Fibroblast of villous mesenchyme (primary cell): ENCODE data around the gene MAGEE1. TPM values are rescaled to one million over a fixed set of nuclear protein-coding genes. Genes with fewer than 3 reads are reported as not detected.
A peak's percentile ranks its signal among the peaks of the same experiment; 100 is the strongest.

Experiments used
- DNase-seq: peaks from one replicate; pipeline ENCODE4 v3.0.0-alpha.2; 2010; ENCODE audit warnings: low read depth
- H3K4me3 ChIP-seq: 2 replicates; pipeline ENCODE4 v1.5.1; 2011; ENCODE audit warnings: low read depth, mild to moderate bottlenecking, low read length
- total RNA-seq: library from RNA; depleted of rRNA; stranded (reverse); fragments of >200 nt; gene quantifications from 2 replicates; pipeline ENCODE4 v1.2.3, GENCODE V29; 2012
- TF ChIP-seq, protein P1 (sequence below): IDR thresholded peaks from 2 replicates; pipeline ENCODE4 v1.5.1; 2012; ENCODE audit warnings: low read depth, mild to moderate bottlenecking, low read length; ENCODE audit not compliant: insufficient read depth

The MAGEE1 gene, protein sequence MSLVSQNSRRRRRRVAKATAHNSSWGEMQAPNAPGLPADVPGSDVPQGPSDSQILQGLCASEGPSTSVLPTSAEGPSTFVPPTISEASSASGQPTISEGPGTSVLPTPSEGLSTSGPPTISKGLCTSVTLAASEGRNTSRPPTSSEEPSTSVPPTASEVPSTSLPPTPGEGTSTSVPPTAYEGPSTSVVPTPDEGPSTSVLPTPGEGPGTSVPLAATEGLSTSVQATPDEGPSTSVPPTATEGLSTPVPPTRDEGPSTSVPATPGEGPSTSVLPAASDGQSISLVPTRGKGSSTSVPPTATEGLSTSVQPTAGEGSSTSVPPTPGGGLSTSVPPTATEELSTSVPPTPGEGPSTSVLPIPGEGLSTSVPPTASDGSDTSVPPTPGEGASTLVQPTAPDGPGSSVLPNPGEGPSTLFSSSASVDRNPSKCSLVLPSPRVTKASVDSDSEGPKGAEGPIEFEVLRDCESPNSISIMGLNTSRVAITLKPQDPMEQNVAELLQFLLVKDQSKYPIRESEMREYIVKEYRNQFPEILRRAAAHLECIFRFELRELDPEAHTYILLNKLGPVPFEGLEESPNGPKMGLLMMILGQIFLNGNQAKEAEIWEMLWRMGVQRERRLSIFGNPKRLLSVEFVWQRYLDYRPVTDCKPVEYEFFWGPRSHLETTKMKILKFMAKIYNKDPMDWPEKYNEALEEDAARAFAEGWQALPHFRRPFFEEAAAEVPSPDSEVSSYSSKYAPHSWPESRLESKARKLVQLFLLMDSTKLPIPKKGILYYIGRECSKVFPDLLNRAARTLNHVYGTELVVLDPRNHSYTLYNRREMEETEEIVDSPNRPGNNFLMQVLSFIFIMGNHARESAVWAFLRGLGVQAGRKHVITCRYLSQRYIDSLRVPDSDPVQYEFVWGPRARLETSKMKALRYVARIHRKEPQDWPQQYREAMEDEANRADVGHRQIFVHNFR
- total RNA-seq = 0.64 and 1.7 TPM in 2 replicates

DNA sequence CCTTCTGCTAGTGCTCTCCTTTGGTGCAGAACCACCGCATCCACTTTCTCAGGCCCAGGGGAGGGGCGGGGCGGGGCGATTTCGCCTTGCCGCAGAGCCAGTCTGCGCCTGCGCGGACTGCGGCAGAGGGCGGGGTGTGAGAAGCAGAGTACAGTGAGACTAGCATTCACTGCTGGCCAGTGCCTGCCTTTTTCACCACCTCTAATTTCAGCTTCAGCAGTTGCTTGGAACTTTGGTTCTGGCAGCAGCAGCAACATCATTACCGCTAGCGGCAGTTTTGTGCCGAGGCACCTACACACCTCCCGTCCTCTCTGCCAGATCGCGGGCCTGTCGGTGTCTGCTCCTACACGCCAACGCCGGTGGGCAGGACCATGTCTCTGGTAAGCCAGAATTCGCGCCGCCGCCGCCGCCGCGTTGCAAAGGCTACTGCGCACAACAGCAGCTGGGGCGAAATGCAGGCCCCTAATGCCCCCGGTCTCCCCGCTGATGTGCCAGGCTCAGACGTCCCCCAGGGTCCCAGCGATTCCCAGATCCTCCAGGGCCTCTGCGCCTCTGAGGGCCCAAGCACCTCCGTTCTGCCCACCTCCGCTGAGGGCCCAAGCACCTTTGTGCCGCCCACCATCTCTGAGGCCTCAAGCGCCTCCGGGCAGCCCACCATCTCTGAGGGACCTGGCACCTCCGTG lies at the start of gene MAGEE1:
TSS of gene MAGEE1 (plus strand) at position 151 of the 683 bp plus-strand sequence. CDS start at position 372, 221 bp downstream.
- peak; percentile 33 for DNase-seq
- TF ChIP-seq, protein P1, sequence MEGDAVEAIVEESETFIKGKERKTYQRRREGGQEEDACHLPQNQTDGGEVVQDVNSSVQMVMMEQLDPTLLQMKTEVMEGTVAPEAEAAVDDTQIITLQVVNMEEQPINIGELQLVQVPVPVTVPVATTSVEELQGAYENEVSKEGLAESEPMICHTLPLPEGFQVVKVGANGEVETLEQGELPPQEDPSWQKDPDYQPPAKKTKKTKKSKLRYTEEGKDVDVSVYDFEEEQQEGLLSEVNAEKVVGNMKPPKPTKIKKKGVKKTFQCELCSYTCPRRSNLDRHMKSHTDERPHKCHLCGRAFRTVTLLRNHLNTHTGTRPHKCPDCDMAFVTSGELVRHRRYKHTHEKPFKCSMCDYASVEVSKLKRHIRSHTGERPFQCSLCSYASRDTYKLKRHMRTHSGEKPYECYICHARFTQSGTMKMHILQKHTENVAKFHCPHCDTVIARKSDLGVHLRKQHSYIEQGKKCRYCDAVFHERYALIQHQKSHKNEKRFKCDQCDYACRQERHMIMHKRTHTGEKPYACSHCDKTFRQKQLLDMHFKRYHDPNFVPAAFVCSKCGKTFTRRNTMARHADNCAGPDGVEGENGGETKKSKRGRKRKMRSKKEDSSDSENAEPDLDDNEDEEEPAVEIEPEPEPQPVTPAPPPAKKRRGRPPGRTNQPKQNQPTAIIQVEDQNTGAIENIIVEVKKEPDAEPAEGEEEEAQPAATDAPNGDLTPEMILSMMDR = no peak
- peak within 1 kb of the TSS; percentile 51 for H3K4me3 ChIP-seq

DNA sequence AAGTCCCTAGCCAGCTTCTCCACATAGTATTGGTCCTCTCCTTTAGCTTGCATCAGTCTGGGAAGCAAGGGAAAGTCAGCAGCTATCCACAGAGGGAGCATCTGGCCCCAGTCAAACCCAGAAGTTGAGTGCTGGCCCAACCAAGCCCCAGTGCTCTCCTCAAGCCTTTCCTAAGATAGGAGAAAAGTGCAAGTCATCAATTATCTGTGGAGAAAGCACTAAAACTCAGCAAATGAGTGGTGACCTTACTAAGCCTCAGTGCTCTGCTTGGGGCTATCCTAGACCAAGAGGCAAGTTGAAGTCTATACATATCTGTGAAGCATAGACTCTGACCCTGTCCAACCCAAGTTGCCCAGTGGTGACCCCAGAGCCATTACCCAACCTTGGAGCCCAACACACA lies 28.5 kb upstream of the MAGEE1 start:
- TF ChIP-seq, protein P1 = no peak
- no peak for DNase-seq
- H3K4me3 ChIP-seq = no peak overlapping the region

DNA sequence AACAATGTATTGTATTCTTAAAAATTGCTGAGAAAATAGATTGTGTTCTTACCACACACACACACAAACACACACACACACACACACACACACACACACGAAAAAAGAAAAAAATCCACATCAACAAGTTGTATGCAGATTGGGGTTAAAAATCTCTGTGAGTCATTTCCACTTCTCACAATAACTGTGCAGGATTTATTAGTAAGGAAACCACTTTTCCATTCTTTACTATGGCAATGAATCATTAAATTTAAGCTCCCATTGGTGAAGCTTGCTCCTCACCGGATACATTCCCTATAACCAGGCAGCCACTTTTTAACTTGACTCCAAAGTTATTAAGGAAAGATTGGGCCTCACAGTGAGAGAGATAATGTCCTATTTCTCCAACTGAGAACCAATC lies 19.7 kb upstream of the MAGEE1 start:
- TF ChIP-seq, protein P1 = no peak
- H3K4me3 ChIP-seq = no peak overlapping the region
- no peak for DNase-seq

DNA sequence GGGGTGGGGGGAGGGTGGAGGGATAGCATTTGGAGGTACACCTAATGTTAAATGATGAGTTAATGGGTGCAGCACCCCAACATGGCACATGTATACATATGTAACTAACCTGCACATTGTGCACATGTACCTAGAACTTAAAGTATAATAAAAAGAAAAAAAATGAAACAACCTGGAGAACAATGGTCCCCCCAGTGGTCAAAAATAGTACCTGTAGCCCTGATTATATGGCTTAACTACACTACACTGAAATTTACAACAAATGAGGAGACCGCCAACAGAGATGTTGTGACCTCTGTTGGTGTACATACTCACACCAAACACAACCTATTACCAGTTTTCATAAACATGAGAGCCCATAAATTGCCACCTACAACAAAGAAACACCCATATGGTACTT lies 7.3 kb upstream of the MAGEE1 start:
- TF ChIP-seq, protein P1 = no peak
- DNase-seq = no peak

DNA sequence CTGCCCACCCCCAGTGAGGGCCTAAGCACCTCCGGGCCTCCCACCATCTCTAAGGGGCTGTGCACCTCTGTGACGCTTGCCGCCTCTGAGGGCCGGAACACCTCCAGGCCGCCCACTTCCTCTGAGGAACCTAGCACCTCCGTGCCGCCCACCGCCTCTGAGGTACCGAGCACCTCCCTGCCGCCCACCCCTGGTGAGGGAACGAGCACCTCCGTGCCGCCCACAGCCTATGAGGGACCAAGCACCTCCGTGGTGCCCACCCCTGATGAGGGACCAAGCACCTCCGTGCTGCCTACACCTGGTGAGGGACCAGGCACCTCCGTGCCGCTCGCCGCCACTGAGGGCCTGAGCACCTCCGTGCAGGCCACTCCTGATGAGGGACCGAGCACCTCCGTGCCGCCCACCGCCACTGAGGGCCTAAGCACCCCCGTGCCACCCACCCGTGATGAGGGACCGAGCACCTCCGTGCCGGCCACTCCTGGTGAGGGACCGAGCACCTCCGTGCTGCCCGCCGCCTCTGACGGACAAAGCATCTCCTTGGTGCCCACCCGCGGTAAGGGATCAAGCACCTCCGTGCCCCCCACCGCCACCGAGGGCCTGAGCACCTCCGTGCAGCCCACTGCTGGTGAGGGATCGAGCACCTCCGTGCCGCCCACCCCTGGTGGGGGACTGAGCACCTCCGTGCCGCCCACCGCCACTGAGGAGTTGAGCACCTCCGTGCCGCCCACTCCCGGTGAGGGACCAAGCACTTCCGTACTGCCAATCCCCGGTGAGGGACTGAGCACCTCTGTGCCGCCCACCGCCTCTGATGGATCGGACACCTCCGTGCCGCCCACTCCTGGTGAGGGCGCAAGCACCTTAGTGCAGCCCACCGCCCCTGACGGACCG lies 977 bp downstream of the MAGEE1 start:
- H3K4me3 ChIP-seq = peak overlapping the region; percentile 51
- DNase-seq = no peak
- TF ChIP-seq, protein P1 = no peak

More for the DNA sequence above, 7.3 kb upstream of the MAGEE1 start:
- no peak overlapping the region for H3K4me3 ChIP-seq

DNA sequence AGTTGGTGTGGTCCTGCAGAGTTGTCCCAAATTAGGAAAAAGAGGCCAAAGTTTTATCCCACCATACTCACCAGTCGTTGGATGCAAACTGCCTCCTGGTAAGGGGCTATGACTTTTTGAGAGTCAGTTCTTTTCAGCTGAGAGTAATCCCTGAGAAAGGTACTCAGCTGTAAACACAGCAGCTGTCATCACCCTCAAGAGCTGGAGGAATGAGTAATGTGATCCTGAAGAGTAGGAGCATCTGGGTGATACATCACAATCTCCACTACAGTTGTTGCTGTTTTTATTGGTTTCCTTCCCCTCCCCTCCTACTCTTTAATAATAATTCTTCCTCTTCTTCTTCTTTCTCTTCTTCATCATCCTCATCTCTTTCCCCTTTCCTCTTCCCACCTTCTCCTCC lies 5.7 kb downstream of the MAGEE1 start:
- TF ChIP-seq, protein P1 = no peak
- no peak for DNase-seq
- no peak overlapping the region for H3K4me3 ChIP-seq
